GM23338 (cell line): Measurements from ENCODE around the gene PASD1.

Source experiments
- CTCF ChIP-seq, 2 experiments: fragments of 200-600 bp in 1 of 2; sonication (generic) in 1 of 2; conservative IDR thresholded peaks; 2 replicates each; pipeline versions ENCODE4 v1.5.1 to v1.6.1; 2016 to 2017; ENCODE audit warnings: antibody characterized with exemption in 2 of 2, low read depth in 2 of 2, mild to moderate bottlenecking in 2 of 2, moderate library complexity in 1 of 2
- REST ChIP-seq: IDR thresholded peaks from one replicate; pipeline ENCODE4 v1.6.1; 2018; ENCODE audit warnings: antibody characterized with exemption; ENCODE audit not compliant: unreplicated experiment
- STAT1 ChIP-seq: IDR thresholded peaks from one replicate; pipeline ENCODE4 v1.6.1; 2016; ENCODE audit warnings: antibody characterized with exemption; ENCODE audit not compliant: unreplicated experiment
- ZNF331 ChIP-seq: fragments of 250-450 bp; sonication (Bioruptor Pico); IDR thresholded peaks from 2 replicates; pipeline ENCODE4 v1.5.0; 2020; ENCODE audit warnings: low read depth, mild to moderate bottlenecking, moderate library complexity

GRCh38 chrX:151704041-151704663 is 140.7 kb downstream of the PASD1 start:
- TF ChIP-seq ZNF331 (CRISPR knock-in tag) (no peak), STAT1 (no peak), CTCF (conservative IDR thresholded peaks at IDR 0.05; ENCODE audit: low read depth in 2 of 2) (no peak), REST (no peak)
